ENCODE measurements around the gene PTCH2.

The PTCH2 gene

GRCh38 chr1:44842862-44843655, at the start of gene PTCH2:
PTCH2 (minus strand) TSS chr1:44843253; CDS start chr1:44842932, 321 bp downstream.
- DNase-seq (ENCODE audit: low read depth): no peak

- DNase-seq (ENCODE audit: low read depth): no peak
Measured at GRCh38 chr1:44890007-44890406, 47.0 kb upstream of the PTCH2 start.

GRCh38 chr1:44885406-44885805, 42.4 kb upstream of the PTCH2 start:
- DNase-seq (ENCODE audit: low read depth): no peak

- no peak for DNase-seq (ENCODE audit: low read depth)
Measured at GRCh38 chr1:44884746-44885145, 41.7 kb upstream of the PTCH2 start.

- peak; percentile 61 for DNase-seq (ENCODE audit: low read depth)
Measured at GRCh38 chr1:44881011-44881632, 38.1 kb upstream of the PTCH2 start.

GRCh38 chr1:44874155-44874554, 31.1 kb upstream of the PTCH2 start:
- DNase-seq (ENCODE audit: low read depth): no peak

- no peak for DNase-seq (ENCODE audit: low read depth)
Measured at GRCh38 chr1:44870096-44870495, 27.0 kb upstream of the PTCH2 start.

- DNase-seq (ENCODE audit: low read depth): no peak
Measured at GRCh38 chr1:44867801-44868200, 24.7 kb upstream of the PTCH2 start.

- DNase-seq (ENCODE audit: low read depth): peak; percentile 8
Measured at GRCh38 chr1:44862829-44863401, 19.9 kb upstream of the PTCH2 start.

- DNase-seq (ENCODE audit: low read depth): no peak
Measured at GRCh38 chr1:44860891-44861425, 17.9 kb upstream of the PTCH2 start.

GRCh38 chr1:44860331-44860730, 17.3 kb upstream of the PTCH2 start:
- DNase-seq (ENCODE audit: low read depth): no peak

- DNase-seq (ENCODE audit: low read depth): no peak
Measured at GRCh38 chr1:44857446-44857845, 14.4 kb upstream of the PTCH2 start.

- DNase-seq (ENCODE audit: low read depth): no peak
Measured at GRCh38 chr1:44855742-44856141, 12.7 kb upstream of the PTCH2 start.

GRCh38 chr1:44854970-44855369, 11.9 kb upstream of the PTCH2 start:
- DNase-seq (ENCODE audit: low read depth): no peak

- no peak for DNase-seq (ENCODE audit: low read depth)
Measured at GRCh38 chr1:44853201-44853600, 10.1 kb upstream of the PTCH2 start.

- DNase-seq (ENCODE audit: low read depth): no peak
Measured at GRCh38 chr1:44851308-44851707, 8.3 kb upstream of the PTCH2 start.

- DNase-seq (ENCODE audit: low read depth): no peak
Measured at GRCh38 chr1:44849575-44850132, 6.6 kb upstream of the PTCH2 start.

GRCh38 chr1:44848456-44849181, 5.6 kb upstream of the PTCH2 start:
- DNase-seq (ENCODE audit: low read depth): no peak

- DNase-seq (ENCODE audit: low read depth): no peak
Measured at GRCh38 chr1:44847845-44848244, 4.8 kb upstream of the PTCH2 start.

GRCh38 chr1:44846985-44847384, 3.9 kb upstream of the PTCH2 start:
- no peak for DNase-seq (ENCODE audit: low read depth)

GRCh38 chr1:44842486-44842861, 579 bp downstream of the PTCH2 start:
- DNase-seq (ENCODE audit: low read depth): no peak

- no peak for DNase-seq (ENCODE audit: low read depth)
Measured at GRCh38 chr1:44839576-44839975, 3.5 kb downstream of the PTCH2 start.
